Prostate gland (tissue), 2 donors: ENCODE measurements around the gene ADNP. TPM values are rescaled to one million over a fixed set of nuclear protein-coding genes. Genes with fewer than 3 reads are reported as not detected.

Experiments
- DNase-seq: peaks from one replicate; pipeline ENCODE4 v3.0.0-alpha.2; 2019; ENCODE audit warnings: low spot score
- H3K27ac ChIP-seq, 2 donors: fragments of 200-600 bp; sonication (generic); 2 replicates each; pipeline ENCODE4 v1.5.1; 2017 to 2019
- H3K27me3 ChIP-seq: fragments of 200-600 bp; sonication (generic); replicated peaks from 2 replicates; pipeline ENCODE4 v1.5.1; 2019; ENCODE audit not compliant: insufficient read depth
- H3K36me3 ChIP-seq, 2 donors: fragments of 200-600 bp; sonication (generic); 1 replicate in 1 of 2; 2 replicates in 1 of 2; pipeline versions ENCODE4 v1.5.1 to v1.8.1; 2017 to 2019
- H3K4me1 ChIP-seq: fragments of 200-600 bp; sonication (generic); replicated peaks from 2 replicates; pipeline ENCODE4 v1.5.1; 2019
- H3K4me3 ChIP-seq, 2 donors: fragments of 200-600 bp; sonication (generic); 2 replicates each; pipeline ENCODE4 v1.5.1; 2017 to 2019
- H3K9me3 ChIP-seq: fragments of 200-600 bp; sonication (generic); 2 replicates; pipeline ENCODE4 v1.5.1; 2017
- CTCF ChIP-seq, 4 experiments: fragments of 200-600 bp in 2 of 4; fragments of 450-650 bp in 2 of 4; sonication (generic) in 2 of 4; IDR thresholded peaks; 1 replicate in 3 of 4; 2 replicates in 1 of 4; pipeline ENCODE4 v1.5.1; 2016 to 2019; ENCODE audit warnings: antibody characterized with exemption in 4 of 4, mild to moderate bottlenecking in 2 of 4, moderate library complexity in 2 of 4
- POLR2A ChIP-seq: fragments of 450-650 bp; IDR thresholded peaks from one replicate; pipeline ENCODE4 v1.6.1; 2016; ENCODE audit warnings: antibody characterized with exemption, mild to moderate bottlenecking
- POLR2AphosphoS5 ChIP-seq: sonication (generic); formaldehyde crosslinking; IDR thresholded peaks from one replicate; pipeline ENCODE4 v1.6.1; 2017; ENCODE audit warnings: antibody characterized with exemption
- WGBS: methylation state at CpG from one replicate; pipeline ENCODE4 v1.1.5; 2018; 5-methylcytosine and 5-hydroxymethylcytosine counted together
- intact Hi-C: fragments of 100-400 bp; cut with DNase I; formaldehyde crosslinking; loops from one replicate; pipeline ENCODE4 v1.14.2; 2022
- total RNA-seq, 2 donors: library from RNA; depleted of rRNA; stranded (reverse); fragments of >200 nt; gene quantifications; one replicate each; pipeline ENCODE4 v1.1.0, GENCODE V29; 2016

ADNP gene
- total RNA-seq, 2 donors from 2014 or later = 46.8 to 84.7 TPM

- H3K27me3 ChIP-seq = no peaks in the 10 kb centered on the region
- H3K27ac ChIP-seq = no peak overlapping the region
- no peak for DNase-seq
- no peaks in the 10 kb centered on the region for H3K9me3 ChIP-seq
- TF ChIP-seq POLR2AphosphoS5 (no peak), POLR2A (no peak), CTCF (IDR thresholded peaks at IDR 0.05) (no peak)
- WGBS = 51% methylated on average over 23 of the region's 23 CpGs
- no peaks in the 10 kb centered on the region for H3K36me3 ChIP-seq
- no peaks in the 10 kb centered on the region for H3K4me1 ChIP-seq
- intact Hi-C loops = no loop called here
- no peak overlapping the region for H3K4me3 ChIP-seq
These were observed 75.5 kb downstream of the ADNP start for GRCh38 chr20:50855498-50856474.

- no peaks in the 10 kb centered on the region for H3K9me3 ChIP-seq
- DNase-seq = no peak
- WGBS = 88% methylated on average over 18 of the region's 18 CpGs
- no peaks in the 10 kb centered on the region for H3K36me3 ChIP-seq
- H3K27ac ChIP-seq = no peak overlapping the region
- H3K27me3 ChIP-seq = no peaks in the 10 kb centered on the region
- H3K4me3 ChIP-seq = no peak overlapping the region
- H3K4me1 ChIP-seq = no peaks in the 10 kb centered on the region
- intact Hi-C loops = no loop called here
- no peak for TF ChIP-seq CTCF (IDR thresholded peaks at IDR 0.05)
- TF ChIP-seq POLR2AphosphoS5 = no peak
- no peak for TF ChIP-seq POLR2A
These were observed 76.6 kb downstream of the ADNP start for GRCh38 chr20:50854506-50855249.

- 99% methylated on average over 9 of the region's 9 CpGs for WGBS
- intact Hi-C loops = no loop called here
These were observed 79.2 kb downstream of the ADNP start for GRCh38 chr20:50852085-50852484.

GRCh38 chr20:50850721-50851286, 80.4 kb downstream of the ADNP start:
- DNase-seq = no peak
- TF ChIP-seq POLR2AphosphoS5 (no peak), CTCF (IDR thresholded peaks at IDR 0.05) (no peak), POLR2A (no peak)
- intact Hi-C loops = no loop called here
- no peak overlapping the region for H3K27ac ChIP-seq
- 62% methylated on average over 13 of the region's 13 CpGs for WGBS
- no peaks in the 10 kb centered on the region for H3K4me1 ChIP-seq
- no peak overlapping the region for H3K4me3 ChIP-seq
- no peaks in the 10 kb centered on the region for H3K27me3 ChIP-seq
- H3K9me3 ChIP-seq = no peaks in the 10 kb centered on the region
- H3K36me3 ChIP-seq = no peaks in the 10 kb centered on the region

More at GRCh38 chr20:50852085-50852484, 79.2 kb downstream of the ADNP start:
- no peaks in the 10 kb centered on the region for H3K27me3 ChIP-seq
- no peak overlapping the region for H3K27ac ChIP-seq
- H3K9me3 ChIP-seq = no peaks in the 10 kb centered on the region
- TF ChIP-seq CTCF (IDR thresholded peaks at IDR 0.05) (no peak), POLR2AphosphoS5 (no peak)
- no peak for DNase-seq
- H3K36me3 ChIP-seq = no peaks in the 10 kb centered on the region
- H3K4me1 ChIP-seq = no peaks in the 10 kb centered on the region
- H3K4me3 ChIP-seq = no peak overlapping the region
